Activated T-cell treated with anti-CD3 and anti-CD28 coated beads for 48 hours (primary cell): ENCODE measurements around the gene RNF207.

ENCODE experiments used
- DNase-seq: peaks from one replicate; pipeline ENCODE4 v3.0.0-alpha.2; 2020; ENCODE audit warnings: low read depth

The RNF207 gene

DNA sequence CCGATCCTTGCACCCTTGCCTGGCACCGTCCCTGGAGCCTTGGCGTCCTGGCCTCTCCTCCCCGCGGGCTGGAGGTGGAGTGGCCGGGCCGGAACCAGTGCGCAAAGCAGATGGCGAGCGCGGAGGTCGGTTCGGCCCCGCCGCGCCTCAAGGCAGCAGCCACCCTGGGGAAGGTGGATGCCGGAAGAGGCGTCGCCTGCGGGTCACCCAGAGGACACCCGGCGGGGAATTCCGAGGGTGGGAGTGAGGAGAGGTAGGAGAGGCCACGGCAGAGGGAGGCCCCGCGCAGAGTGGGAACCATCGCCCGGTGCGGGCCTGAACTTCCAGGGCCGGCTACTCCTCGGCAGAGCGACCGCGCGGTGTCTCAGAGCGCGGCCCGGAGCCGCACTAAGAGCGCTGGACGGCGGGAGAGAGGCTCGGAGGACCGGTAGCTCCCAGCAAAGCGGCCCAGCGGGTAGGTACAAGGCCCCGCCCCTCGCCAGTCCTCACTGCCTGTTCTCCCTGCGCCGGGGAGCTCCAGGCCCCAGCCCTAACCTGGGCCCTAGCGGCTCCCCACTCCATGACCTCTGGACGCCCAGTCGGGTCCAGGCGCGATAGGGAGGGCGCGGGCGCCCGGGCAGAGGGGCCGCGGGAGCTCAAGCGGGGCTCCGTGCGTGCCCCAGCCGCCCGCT, at the start of gene RNF207:
RNF207 (plus strand) TSS at position 271 of the 671 bp plus-strand sequence. CDS start 417 bp downstream, outside the sequence.
- DNase-seq: peak; percentile 66

DNA sequence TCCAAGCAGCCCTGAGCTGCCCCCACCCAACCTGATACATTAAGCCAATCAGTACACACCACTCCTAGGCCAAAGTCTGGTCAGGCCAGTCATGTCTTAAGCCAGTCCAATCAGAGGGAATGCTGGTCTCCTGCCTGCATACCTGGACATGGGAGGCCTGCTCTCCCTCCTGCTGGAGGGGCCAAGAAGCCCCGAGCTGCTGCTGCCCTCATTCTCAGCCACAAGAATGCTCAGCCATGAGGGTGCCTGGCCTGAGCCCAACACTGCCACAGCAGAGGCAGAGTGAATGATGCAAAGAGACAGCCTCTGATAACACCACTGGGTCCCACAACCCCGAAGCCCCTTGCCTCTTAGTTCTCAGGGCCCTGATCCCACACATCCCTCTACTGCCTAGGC, 48.8 kb upstream of the RNF207 start:
- no peak for DNase-seq

DNA sequence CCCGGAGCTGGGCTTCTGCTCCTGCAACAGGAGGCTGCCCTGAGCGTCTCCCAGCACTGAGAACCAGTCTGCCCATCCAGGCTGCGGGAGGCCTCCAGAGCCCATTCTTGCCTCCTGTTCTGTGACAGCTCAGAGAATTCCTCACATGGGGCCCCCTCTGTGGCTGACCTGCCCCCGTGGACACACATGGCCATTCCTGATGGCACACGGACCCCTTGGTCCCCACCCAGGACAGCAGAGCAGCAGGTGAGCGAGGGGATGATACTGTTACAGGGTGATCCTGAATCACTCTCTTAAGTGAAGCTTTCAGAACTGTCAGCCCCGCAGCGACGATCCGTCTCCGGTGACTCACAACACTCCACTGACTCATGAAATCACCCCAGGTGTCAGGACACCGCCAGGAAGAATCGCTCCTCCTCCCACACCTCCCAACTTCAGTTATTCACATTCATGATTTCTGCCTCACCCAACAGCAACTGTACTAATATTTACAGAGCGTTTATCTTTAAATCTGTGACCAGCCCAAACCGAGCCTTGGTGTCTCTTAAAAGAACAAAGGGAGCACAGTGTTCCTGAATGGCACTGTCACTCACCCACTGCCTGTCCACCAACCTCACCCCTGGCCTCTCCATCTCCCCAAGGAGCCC, 48.3 kb upstream of the RNF207 start:
- peak; percentile 39 for DNase-seq

DNA sequence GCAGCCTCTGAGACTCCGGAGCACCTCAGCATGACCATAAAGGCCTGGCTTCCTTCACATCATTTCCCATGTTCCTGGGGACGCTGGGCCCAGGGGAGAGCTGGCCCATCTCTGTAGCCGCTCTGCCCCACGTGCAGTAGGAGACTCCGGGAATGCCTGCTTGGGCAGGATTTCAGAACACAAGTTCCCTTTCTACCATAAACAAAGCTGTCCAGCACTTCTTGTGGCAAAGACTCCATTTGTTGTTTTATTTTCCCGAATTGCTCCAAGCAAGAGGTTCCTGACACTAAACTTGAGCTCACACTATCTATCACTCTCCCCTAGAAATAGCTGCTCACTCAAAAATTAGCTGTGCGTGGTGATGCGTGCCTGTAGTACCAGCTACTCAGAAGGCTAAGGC, 47.7 kb upstream of the RNF207 start:
- DNase-seq: no peak

DNA sequence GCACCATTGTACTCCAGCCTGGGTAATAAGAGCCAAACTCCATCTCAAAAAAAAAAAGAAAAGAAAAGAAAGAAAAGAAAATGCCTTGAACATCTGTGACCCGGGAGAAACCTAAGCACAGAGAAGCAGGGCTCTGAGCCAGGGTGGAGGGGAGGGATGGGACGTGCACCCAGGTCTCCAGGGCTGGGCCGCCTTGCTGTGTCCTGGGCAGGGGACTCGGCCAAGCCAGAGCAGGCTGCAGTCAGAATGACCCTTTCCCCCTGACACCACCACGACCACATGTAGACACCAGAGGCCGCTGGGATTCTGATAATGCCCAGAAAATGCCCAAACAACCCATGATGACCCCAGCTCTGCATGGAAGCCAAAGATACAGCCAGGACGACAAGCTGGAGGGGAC, 43.6 kb upstream of the RNF207 start:
- DNase-seq: no peak

DNA sequence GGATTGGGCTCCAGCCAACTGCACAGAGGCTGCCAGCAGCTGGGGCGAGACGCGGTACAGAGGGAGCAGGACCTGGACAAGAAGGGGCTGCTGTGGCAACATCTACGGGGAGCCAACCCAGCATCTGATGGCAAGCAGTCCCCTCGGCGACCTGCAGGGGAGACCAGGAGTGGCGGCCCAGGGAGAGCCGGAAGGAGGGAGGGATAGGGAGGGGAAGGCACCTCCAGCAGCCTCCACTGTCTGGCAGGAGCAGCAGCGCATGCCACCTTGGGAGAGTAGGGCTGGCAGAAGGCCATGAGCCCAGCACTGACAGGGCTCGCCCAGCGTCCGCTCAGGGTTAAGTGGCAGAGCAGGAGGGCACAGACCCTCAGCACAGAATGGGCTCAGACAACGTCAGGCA, 43.1 kb upstream of the RNF207 start:
- no peak for DNase-seq

DNA sequence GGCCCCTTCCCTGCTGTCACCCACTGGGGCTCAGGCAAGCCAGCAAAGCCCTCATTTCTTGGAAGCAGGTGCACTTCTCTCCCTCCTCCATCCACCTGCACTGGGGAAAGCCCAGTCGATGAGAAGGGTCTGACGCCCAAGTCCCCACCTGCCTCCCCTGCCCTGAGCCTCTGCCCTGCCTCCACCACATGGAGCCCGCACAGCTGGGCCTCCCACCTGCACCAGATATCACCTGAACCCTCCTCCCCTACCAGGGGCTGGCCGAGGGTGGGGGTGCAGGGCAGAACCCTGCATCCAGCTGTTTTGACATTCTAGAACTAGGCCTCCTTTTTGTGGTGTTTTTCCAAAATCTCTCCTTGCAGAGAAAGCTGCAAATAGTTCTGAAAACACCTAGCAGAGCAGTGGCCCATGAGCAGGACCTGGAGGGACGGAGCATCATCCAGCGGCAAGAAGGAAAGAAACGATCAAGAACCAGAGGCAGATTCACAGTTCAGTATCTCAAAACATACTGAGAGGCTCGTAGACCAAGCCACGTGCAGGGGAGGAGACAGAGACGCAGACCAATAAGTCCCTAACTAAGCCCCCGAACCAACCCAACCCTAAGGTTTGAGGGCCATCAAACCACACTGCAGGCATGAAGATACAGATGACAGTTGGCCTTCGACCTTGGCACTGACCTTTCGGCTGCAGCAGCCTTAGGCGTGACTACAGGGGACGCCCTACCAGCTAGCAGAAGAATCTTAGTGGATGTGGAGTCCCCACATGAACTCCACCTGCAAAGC, 42.5 kb upstream of the RNF207 start:
- DNase-seq: no peak

GRCh38 chr1:6163973-6164617, 41.8 kb upstream of the RNF207 start:
- DNase-seq: no peak

DNA sequence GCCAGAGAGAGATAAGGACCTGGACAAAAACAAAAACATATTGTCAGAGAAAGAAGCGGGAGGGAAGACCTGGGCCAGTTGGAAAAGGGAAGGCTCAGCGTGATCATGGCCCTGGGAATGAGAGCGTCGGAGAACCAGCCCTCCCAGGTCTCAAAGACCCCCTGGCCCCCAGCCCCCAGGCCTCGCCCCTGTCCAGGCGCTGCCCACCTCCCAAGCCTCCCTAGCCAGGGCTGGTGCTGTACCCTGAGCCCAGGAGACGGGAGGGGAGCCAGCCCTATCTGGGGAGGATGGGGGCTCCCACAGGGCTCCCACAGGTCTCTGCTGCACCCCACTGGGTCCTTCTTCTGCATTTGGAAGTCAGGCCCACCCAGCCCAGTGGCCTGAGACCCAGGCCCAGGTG, 40.9 kb upstream of the RNF207 start:
- DNase-seq: no peak

DNA sequence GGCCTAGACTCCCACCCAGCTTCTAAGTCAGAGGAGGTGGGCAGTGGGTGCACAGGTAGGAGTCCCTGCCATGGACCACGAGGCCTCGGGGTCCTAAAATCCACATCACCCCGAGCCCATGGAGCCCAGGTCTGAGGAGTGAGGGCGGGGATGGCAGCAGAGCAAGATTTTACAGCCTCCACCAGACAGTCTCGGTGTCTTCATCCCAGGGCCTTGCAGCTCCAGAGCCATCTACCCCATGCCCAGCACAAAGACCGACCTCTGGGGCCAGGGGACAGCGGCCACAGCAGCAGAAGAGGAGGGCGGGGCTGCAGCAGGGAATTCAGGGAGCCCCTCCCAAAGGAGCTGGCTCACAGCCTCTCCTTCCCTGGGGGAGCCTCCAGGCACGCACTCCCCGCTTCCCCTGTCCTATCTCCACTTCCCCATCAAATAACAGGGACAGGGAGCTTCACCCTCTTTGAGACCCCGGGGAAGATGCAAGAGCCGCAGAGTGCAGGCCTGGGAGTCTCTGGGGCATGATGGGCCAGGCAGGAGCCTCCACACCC, 40.4 kb upstream of the RNF207 start:
- no peak for DNase-seq

DNA sequence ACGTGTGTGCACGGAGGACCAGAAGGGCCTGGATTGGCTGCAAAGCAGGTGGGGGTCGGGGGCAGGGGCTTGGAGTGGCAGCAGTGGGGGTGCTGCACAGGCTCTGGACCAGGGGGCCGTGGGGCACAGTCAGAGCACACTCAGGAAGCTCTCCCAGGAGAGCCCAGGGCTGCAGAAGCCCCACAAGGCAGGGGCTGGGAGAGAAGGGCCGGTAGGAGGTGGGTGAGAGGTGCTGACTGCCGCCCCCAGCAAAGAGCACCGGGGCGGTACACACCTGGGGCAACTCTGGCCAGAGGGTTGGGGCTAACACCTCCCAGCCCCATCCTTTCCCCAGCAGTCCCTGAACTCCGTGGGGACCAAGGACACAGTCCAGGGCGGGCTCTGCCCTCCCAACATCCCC, 39.7 kb upstream of the RNF207 start:
- DNase-seq: no peak

DNA sequence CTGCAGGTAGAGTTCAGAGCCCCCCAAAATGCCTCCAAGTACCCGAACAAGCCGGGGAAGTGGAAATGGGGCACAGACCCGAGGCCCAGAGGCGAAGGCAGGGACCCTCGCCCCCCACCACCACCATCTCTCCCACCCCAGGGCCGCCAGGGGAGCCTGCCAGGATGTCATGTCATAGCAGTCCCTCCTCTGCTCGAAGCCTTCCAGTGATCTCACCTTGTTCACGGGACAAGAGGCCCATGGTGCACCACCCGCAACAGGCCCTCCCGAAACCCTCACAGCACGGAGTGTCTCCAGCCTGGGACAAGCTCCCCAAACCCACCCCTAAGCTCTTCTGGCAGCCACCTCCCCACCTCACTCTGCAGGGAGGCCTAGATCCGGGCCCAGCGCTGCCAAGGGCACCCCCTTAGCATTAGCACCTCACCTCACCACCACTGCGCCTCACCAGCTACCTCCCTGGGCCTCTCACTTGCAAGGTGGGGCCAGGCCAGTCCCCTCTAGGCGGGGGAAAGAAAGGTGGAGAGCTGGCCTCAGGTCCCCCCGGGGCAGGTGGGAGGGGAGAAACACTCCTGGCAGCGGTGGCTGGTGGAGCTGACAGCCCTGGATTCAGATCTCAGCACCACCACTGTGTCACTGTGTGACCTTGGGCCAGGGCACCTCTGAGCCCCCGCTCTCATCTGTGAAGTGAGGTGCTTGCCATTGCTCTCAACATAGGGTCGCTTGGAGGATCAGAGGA, 39.1 kb upstream of the RNF207 start:
- DNase-seq: no peak

GRCh38 chr1:6167391-6168303, 38.3 kb upstream of the RNF207 start:
- no peak for DNase-seq

DNA sequence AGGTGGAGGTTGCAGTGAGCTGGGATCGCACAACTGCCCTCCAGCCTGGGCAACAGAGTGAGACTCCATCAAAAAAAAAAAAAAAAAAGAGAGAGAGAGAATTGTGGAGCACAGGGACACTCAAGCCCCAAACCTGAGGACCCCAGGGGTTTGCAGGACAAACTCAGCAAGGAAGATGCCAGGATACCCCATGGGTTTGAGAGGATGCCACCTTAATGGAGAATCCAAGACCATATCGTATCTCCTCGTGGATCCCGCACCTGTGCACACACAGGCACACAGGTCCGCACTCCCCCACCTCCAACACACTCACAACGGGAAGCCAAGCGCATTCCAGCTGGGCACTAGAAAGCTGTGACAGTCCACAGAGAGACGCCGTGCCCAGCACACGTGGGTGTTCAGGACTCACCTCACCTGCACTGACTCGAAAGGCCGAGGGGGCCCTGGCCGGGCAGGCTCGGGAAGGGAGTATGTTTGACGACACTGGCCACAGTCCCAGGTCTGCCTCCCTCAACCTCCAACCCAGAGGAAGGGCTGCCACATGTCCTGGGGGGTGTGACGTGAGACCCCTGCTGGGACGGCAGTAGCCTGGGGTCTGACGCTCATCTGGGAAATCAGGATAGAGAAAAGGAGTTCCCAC, 36.9 kb upstream of the RNF207 start:
- no peak for DNase-seq

DNA sequence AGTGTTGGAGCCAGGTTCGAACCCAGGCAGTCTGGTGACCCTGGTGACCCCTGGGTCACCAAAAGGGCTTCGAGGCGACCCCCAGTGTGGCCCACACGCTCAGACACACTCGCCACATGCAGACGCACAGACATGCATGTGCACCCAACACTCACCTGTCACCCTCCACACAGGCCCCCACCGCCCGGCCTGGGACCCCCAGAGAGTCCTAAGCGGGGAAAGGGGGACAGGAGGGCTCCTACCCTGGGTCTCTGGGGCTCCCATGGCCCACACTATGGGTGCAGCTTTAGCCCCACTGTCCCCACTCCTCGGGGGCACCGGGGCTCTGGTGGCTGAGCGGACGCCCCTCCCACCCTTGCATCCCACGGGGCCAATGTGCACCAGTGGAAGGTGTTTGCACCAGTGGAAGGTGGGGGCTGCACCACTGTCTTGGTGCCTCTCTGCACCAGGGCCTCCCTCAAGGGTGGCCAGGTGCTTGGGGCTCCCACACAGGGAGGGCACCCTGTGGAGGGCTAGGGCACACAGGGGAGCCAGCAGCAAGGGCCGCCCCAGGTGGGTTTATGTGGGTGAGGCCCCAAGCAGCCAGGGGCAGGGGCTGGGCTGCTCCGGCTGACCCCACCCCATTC, 35.7 kb upstream of the RNF207 start:
- DNase-seq: no peak

DNA sequence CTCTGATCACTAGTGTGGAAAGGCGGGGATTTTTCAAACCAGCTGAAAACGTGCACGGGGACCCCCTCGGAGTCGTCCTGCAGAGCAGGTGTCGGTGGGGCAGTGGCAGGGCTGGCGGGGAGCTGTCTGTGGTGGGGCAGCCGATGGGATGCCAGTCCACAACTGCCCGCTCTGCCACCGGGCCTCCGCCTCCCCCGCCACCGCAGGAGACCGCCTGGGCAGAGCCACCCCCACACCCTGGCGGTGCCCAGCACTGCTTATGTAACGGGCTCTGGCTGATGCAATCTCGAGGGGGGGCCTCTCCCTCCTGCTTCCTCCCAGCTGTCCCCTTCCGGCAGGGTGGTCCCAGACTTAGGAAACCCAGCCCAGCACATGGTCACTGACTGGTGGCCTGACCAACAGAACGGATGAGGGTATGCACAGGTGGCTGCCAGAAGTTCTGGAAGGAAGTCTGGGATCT, 35.1 kb upstream of the RNF207 start:
- no peak for DNase-seq

GRCh38 chr1:6171548-6172124, 34.3 kb upstream of the RNF207 start:
- no peak for DNase-seq

DNA sequence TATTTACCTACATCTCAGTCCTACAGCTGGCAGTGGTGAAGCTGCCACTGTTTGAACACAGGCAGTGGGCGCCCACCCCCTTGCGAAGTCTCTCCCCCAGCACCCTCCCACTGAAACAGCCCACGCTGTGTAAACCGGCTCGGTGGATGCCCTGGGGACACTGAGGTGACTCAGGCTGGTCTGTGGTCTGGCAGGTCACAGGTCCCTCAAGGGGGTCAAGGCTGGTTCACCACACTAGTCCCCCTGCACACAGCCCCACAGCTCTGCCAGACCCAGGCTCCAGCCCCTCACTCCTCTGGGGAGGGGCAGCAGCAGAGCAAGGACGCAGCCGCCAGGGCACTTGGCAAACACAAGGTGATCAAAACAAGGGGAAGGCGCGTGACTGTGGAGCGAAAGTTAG, 33.4 kb upstream of the RNF207 start:
- no peak for DNase-seq
